Cerebellar nuclear complex (tissue), 1 donor: ENCODE results near the gene TVP23A.
"Not testable (repeated sequence)": the region's sequence is repeated elsewhere in the genome, so short reads cannot be mapped to it uniquely, and the experiment has no call there.

ENCODE experiments used
- DNase-seq, 2 experiments: peaks; one replicate each; lab custom pipeline; 2025; lab: John Stamatoyannopoulos, UW

Gene TVP23A

GRCh38 chr16:10791048-10791447 is 27.5 kb downstream of the TVP23A start:
- no peak for DNase-seq

DNA sequence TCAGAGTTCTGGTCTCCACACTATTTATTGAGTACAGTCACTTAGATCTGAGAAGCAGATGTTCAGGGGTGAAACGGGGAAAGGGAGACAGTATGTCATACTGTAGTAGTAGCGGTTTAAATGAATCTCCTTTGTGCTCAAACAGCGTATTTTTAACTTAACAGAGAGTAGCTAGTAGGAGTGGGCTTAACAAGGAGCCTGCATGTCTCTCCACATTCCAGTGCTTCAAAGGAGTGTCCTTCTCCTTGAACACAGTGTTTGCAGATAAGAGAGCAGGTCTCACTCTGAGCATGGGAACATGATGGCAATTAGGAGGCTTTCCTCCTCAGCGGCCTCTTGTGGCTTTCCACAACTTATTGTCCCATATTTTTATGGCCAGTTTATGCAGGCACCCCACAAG is 30.0 kb downstream of the TVP23A start:
- not testable (repeated sequence) for DNase-seq

- no peak for DNase-seq
Observed at GRCh38 chr16:10787304-10787703, 31.3 kb downstream of the TVP23A start.

DNA sequence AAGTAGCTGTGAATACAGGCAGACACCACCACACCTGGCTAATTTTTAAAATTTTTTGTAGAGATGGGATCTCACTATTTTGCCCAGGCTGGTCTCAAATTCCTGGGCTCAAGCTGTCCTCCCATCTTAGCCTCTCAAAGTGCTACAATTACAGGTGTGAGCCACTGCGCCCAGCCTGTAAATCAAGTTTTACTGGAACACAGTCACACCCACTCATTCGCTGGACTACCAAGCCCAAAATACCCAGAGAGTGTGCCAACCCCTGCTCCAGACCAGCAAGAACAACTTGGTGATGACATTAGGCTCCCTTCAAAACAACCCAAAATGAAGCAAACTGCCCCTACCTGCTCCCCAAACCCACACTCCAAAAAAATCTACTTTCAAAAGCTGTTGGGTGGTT is 36.0 kb downstream of the TVP23A start:
- DNase-seq, result no peak

GRCh38 chr16:10780628-10781027 is 38.0 kb downstream of the TVP23A start:
- no peak for DNase-seq

DNA sequence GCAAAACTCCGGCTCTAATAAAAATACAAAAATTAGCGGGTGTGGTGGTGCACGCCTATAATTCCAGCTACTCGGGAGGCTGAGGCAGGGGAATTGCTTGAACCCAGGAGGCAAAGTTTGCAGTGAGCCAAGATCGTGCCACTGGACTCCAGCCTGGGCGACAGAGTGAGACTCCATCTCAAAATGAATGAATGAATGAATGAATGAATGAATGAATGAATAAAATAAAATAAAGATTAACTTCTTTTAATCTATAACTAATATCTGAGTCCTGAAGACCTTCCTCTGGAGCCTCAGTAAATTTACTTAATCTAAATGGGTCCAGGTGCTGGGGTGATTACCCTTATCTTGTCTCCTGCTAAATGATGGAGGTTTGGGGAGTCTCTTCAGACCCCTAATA is 38.7 kb downstream of the TVP23A start:
- not testable (repeated sequence) for DNase-seq

GRCh38 chr16:10777356-10777755 is 41.2 kb downstream of the TVP23A start:
- no peak for DNase-seq

DNA sequence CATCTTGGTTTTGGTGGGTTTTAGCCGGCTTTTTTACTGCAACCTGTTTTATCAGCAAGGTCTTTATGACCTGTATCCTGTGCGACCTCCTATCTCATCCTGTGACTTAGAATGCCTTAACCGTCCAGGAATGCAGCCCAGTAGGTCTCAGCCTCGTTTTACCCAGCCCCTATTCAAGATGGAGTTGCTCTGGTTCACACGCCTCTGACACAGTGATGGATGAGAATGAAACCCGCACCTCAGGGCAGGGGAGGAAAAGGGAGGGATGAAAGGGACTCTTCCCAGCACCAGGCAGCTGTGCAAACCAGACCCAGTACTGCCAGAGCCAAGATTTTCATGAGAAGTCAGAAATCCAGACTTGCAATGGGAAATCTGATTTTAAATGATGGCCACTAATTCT is 41.7 kb downstream of the TVP23A start:
- not testable (repeated sequence) for DNase-seq

GRCh38 chr16:10776280-10776679 is 42.3 kb downstream of the TVP23A start:
- DNase-seq, result no peak

DNA sequence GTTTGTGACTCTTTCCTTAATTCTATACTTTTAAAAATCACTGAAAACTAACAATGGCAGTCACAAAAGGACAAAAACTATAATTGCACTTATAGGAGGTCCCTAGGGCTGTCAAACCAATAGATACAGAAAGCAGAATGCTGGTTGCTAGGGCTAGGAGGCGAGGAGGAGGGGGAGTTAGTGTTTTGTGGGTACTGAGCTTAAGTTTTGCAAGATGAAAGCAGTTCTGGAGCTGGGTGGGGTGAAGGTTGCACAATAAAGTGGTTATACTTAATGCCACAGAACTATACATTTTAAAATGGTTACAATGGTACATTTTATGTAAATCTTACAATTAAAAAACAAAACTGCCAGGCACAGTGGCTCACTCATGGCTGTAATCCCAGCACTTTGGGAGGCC is 47.7 kb downstream of the TVP23A start:
- no peak for DNase-seq

DNA sequence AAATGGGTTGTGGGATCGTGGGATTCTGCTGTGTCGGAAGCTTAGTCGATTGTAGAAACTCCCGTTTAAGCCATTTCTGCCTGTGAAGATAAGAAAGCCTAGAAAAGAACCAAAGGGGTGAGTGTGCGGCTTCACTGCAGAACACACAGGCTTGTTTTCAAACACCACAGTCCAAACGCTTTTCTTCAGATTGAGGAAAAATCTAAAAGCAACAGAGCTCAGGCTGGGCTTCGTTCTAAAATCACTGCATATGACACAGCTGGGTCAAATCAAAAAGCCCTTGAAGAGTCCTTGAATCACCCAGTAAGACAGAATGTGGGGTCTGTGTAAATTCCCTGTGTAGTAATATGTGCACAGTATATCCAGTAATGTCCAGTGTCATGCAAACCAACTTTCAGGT is 49.2 kb downstream of the TVP23A start:
- DNase-seq, result no peak

- no peak for DNase-seq
Observed at GRCh38 chr16:10767127-10767526, 51.5 kb downstream of the TVP23A start.

GRCh38 chr16:10765772-10766171 is 52.8 kb downstream of the TVP23A start:
- DNase-seq, result no peak

- no peak for DNase-seq
Observed at GRCh38 chr16:10763456-10763855, 55.1 kb downstream of the TVP23A start.

DNA sequence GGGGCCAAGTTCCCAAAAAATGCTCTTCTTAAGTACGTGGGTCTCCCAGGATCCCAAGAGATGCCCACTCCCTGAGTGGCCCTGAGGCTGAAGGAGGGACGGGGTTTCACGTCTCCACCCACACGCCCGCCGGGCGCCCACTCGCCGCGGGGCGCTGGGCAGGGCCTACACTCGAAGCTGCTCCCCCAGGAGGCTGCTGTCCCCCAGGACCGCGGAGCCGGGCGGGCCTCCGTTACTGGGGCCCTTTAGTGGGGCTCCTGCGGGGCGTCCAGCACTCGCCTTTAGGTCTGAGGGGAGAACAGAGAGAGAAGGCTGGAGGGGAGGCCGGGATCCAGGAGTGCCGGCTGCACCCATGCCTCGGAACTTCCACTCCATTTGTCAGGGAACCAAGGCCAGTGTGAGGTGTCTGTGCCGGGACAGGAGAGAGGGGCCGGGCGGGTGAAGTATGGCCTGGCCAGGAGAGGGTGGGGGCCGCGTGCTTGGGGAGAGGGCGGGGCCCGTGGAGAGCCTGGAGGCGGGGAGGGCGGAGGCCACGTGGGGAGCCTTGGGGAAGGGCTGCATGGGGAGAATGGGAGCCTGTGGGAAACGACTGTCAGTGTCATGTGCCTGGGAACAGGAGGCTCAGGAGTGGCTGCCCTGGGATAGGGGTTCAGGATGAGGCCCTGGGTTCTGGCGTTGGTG is 56.1 kb downstream of the TVP23A start:
- DNase-seq, result no peak

DNA sequence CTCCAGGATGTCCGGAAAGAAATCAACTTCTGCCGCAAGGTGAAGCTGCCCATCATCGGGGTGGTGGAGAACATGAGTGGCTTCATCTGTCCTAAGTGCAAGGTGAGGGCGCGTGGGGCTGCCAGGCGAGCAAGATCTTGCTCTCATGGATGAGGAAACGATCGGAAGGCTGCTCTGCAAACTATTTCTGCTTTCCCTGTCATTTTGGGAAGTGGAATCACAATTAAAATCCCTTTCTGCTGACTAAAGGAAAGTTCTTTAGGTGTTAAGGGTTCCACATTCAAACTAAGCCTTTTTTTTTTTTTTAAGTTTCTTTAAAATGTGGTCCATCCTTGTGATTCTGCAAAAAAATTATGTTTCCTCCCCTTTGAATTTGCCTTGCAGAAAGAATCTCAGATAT is 57.2 kb downstream of the TVP23A start:
- no peak for DNase-seq

DNA sequence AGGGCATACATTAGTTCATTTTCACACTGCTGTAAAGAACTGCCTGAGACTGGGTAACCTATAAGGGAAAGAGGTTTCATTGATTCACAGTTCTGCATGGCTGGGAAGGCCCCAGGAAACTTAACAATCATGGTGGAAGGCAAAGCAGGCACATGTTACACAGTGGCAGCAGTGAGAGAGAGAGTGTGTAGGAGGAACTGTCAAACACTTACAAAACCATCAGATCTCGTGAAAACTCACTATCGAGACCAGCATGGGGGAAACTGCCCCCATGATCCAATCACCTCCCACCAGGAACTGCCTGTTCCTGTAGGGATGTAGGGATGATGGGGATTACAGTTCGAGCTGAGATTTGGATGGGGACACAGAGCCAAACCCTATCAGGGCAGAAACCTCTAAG is 57.7 kb downstream of the TVP23A start:
- no peak for DNase-seq

- DNase-seq, result no peak
Observed at GRCh38 chr16:10756574-10756973, 62.0 kb downstream of the TVP23A start.

- DNase-seq, result no peak
Observed at GRCh38 chr16:10754941-10755340, 63.7 kb downstream of the TVP23A start.

DNA sequence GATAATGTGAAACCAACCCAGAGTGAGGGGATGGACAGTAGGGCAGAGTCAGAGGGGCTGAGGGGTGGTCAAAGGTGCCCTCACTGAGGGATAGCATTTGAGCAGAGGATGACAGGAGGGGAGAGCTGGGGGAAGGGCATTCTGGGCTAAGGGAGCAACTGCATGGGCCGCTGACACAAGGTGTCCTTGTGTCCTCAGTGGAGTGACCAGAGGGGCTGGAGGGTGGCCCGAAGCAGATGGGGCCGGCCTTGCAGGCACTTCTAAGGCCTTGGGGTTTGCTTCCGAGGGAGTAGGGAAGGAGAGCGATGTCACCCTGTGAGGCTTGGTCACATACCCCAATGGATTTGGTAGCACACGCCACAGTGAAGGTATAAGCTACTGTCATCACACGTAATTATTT is 64.9 kb downstream of the TVP23A start:
- DNase-seq, result no peak

DNA sequence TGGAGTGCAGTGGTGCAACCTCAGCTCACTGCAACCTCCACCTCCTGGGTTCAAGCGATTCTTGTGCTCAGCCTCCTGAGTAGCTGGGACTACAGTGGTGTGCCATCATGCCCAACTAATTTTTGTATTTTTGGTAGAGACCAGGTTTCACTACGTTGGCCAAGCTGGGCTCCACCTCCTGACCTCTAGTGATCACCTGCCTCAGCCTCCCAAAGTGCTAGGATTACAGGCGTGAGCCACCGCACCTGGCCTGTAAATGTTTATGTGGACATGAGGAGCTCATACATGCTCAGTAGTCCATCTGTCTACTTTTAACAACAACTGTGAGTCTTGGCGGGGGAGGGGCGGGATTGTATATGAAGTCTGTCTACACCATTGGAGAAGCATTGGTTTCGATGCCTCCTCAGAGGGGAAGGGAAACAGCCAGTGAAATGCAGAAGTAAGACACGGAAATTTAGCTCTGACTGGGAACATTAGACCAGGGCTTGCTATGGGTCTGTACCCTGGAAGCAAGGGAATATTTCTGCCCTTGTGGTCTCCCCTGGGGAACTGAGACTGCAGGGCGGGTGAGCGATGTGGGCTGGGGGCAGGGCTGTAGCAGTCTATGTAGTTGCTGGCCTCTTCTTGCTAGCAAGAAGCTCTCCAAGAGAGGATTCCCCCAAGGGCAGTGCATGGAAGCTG is 65.6 kb downstream of the TVP23A start:
- DNase-seq, result no peak

DNA sequence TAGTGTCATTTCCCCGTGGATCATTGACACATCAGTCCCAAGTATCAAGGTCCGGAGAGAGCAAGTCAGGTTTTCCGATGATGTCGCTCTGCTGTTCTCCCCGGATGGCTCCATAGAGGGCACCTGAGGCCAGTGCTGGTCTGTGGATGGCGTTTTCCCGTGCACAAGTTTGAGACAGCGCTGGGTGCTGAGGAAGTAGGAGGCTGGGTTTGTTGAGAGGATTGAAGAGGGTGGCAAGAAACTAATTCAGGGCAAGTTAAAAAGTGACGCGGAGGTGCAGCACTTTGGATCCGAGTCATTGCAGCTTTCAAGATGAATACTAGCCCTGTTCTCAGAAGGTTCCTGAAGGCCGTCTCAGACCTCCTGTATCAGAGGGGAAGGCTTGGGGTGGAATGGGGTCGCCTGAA is 67.3 kb downstream of the TVP23A start:
- no peak for DNase-seq

DNA sequence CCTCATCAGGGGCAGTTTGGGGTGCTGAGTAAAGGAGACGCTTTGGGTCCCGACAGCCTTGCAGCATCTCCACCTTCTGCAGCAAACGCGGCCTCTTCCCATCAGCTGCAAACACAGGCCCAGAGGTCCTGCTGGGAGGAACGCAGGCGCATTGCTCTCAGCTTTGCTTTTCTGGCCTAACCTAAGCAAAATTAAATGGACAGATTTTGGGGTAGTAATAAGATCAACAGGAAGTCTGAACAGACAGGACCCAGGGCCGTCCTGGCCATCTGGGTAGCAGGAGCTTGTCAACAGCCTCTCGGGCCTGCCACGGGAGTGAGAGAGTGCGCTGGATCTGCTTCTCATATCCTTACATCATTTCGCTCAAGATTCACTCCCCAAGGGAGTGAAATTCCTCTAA is 67.8 kb downstream of the TVP23A start:
- DNase-seq, result peak in 1 of 2 experiments; percentile 62

- DNase-seq, result no peak
Observed at GRCh38 chr16:10745841-10746240, 72.8 kb downstream of the TVP23A start.
